ENCODE measurements around the gene SLC2A11. TPM values are rescaled to one million over a fixed set of nuclear protein-coding genes. Genes with fewer than 3 reads are reported as not detected.
A peak's percentile ranks its signal among the peaks of the same experiment; 100 is the strongest.
"Not testable (repeated sequence)": the region's sequence is repeated elsewhere in the genome, so short reads cannot be mapped to it uniquely, and the experiment has no call there.

The SLC2A11 gene
- total RNA-seq, 1 donor from 2014 or later: 20.3 TPM

DNA sequence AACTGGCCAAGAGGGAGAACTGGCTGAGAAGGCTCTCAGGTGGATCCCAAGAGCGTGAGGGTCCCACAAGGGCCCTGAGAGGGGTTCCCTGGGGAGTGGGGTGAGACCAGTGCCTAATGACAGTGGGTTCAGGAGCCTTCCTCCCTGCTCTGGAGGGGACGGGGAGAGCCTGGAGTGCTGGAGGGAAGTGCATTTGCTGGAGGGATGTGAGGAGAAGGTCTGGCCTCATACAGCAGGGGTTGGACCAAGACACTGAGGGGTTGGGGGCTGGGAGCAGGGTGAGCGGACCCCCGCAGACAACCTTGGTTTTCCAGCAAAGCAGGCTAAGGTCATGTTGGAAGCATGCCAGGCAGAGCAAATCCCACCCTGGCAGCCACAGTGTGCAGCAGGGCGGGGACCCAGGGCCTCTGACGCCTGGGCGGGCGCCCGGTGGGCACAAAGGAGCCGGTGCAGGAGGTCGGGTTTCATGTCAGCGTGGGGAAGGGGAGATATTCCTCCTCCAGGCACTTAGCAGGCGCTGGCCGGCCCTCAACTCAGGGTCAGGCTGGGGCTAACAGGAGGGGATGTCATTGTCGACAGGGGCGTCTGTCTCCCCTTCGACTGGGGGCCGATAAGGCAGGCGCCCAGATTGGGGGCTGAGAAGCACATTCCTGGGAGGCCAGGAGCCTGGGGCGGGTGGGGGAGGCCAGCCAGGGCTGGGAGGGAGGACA, 15.8 kb upstream of the SLC2A11 start:
- ATAC-seq: no peak
- intact Hi-C loops (cut with DNase I): loop anchor here (2.0 kb wide), 1 partner anchor 15 kb away; no protein-coding TSS in a partner anchor
- DNase-seq (ENCODE audit: missing footprints): peak; percentile 60

DNA sequence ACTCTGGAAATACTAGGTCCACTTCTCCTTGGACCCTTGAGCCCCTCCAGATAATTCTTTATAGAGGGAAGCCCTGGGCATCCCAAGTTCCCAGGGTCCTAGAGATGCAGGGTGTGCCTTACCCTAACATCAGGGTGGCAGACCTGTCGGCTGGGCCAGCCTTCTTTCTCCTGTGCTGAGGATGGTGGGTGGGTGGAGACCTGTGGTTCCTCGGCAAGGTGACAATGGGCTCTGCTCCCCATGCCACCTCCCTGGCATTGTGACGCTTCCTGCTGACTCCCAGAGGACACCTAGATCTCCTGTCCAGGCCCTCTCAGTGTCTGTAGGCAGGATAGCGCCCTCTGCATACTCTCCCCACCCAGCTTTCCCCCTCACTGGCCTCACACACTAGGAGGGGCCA, 15.1 kb upstream of the SLC2A11 start:
- DNase-seq (ENCODE audit: missing footprints): peak; percentile 31
- ATAC-seq: no peak
- intact Hi-C loops (cut with DNase I): no loop called here

DNA sequence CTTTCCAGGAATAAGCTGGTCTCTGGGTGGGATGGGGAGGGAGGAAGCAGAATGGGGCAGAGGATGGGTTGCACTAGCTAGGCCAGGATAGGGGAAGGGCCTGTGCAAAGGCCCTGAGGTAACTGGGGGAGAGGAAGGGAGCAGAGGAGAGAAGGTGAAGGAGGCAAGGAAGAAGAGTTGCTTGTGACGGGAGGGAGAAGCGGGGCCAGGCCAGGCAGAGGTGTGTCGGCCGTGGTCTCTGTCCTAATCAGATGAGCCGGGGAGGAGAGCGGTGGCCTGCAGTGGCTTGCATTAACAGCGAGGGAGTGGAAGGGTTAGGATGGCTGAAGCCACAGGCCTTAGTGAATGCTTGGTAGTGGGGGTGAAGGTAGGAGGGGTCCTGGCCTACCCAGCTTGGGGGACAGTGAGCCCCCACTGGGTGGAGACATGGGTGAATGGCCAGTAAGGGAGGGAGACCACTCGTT, 12.9 kb upstream of the SLC2A11 start:
- intact Hi-C loops (cut with DNase I): loop anchor here (5.0 kb wide), 4 partner anchors 57 to 322 kb away; partner anchors contain the start of genes CHCHD10 and SMARCB1
- peak; percentile 40 for DNase-seq (ENCODE audit: missing footprints)
- ATAC-seq: no peak

DNA sequence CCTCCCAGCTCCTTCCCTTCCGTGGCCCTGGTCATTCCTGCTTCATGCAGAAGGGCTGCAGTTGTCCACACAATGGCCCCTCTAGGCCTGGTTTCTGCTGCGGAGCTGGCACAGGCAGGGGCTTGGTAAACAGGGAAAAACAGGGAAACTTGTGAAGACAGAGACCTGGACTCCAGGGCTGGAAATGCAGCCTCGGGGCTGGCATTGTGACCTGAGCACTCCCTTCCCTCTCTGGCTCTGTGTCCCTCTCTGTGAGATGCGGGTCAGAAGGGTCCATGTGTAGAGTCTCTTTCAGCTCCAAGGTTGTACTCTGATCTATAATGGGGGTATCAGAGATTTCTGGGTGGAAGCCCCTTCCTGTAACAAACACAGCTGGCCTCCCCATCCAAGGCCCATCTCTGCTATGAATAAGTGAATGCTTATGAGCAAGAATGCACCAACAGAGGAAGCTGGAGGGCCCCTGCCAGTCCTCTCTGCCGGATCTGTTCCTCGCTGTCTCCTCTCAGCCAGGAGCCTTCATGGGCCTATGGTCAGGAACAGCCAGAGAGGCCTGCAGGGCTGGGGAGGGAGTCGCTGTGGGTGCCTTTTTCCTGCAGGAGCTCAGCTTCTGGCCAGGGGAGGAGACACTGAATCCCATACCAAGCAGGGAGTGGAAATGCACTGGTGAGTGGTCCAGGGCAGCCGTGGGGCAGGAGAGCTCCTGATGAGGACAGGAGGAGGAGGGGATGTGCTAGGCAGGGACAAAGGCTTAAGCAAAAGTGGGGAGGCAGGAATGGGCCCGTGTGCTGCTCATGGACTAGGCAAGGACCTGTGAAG, 12.2 kb upstream of the SLC2A11 start:
- intact Hi-C loops (cut with DNase I): loop anchor here (5.0 kb wide), 4 partner anchors 58 to 323 kb away; partner anchors contain the start of genes CHCHD10 and SMARCB1
- ATAC-seq: no peak

DNA sequence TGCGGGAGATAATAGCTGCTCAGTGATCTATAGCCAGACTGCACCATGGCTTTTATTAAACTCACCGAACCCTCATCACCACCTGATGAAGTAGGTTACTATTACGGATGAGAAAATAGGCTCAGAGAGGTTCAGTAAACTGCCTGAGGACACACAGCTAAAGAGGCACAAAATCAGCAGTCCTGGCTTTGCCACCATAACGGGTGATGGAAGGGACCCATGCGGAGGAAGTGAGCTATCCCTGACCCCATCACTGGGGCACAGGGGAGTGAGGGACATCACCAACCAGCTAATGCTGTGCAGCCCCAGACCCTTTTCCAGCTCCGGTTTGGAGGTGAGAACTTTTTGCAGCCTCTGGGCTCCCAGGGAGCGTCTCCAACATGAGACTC, 11.6 kb upstream of the SLC2A11 start:
- no peak for ATAC-seq
- DNase-seq (ENCODE audit: missing footprints): no peak
- intact Hi-C loops (cut with DNase I): loop anchor here (5.0 kb wide), 4 partner anchors 59 to 324 kb away; partner anchors contain the start of genes CHCHD10 and SMARCB1

More for the DNA sequence above, 12.2 kb upstream of the SLC2A11 start:
- peak; percentile 48 for DNase-seq (ENCODE audit: missing footprints)

DNA sequence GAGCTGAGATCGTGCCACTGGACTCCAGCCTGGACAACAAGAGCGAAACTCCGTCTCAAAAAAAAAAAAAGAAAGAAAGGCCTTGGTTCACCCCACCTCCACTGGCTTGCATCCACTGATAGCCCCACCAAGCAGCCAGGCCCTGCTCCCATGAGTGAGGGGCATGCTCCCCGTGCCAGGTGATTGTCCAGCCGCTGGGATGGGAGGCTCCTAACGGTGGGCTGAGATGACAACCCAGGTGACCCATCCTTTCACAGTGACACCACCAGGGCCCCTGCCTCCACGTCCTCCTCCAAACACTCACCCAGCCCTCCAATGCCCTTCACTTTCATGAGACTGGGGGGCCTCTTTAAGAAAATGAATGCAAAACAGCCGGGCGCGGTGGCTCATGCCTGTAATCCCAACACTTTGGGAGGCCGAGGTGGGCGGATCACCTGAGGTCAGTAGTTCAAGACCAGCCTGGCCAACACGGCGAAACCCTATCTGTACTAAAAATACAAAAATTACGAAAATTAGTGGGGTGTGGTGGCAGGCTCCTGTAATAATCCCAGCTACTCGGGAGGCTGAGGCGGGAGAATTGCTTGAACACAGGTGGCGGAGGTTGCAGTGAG, 10.3 kb upstream of the SLC2A11 start:
- intact Hi-C loops (cut with DNase I): loop anchor here (5.0 kb wide), 4 partner anchors 60 to 325 kb away; partner anchors contain the start of genes CHCHD10 and SMARCB1
- ATAC-seq (no peak), DNase-seq (ENCODE audit: missing footprints) (peak; percentile 20)

DNA sequence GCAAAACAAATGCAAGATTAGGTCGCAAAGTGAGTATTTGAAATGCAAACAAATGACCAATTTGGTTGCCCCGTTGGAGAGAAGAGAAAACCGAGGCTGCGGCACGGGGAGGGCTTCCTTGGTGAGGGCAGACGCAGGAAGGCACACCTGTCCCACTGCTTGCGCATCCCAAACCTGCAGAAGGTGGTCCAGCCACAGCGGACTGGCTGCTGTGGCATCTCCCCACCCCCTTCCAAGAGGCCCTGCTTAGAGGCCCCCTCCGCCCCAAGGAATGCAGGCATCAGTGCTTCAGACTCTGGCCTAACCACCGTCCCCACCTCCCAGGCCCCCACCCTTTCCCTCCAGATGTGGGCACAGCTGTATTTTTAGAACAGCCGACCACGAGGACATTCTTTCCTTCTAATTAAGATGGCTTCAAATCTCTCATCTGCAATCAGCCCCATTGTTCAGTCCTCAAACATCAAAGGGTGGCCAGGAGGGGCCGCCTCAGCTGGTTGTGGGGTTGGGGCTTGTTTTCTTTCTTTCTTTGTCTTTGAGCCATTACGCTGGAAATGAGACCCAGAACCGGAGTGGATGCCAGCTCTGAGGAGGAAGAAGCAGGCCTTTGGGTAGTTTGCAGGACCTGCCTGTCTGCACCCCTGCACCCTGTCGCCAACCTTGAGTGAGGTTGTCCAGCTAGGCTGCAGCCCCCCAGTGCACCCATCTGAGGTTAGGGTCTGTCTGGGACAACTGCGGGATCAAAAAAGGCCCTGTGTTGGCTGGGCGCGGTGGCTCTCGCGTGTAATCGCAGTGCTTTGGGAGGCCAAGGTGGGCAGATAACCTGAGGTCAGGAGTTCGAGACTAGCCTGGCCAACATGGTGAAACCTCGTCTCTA, 9.4 kb upstream of the SLC2A11 start:
- intact Hi-C loops (cut with DNase I): loop anchor here (5.0 kb wide), 4 partner anchors 61 to 326 kb away; partner anchors contain the start of genes CHCHD10 and SMARCB1
- no peak for DNase-seq (ENCODE audit: missing footprints)
- no peak for ATAC-seq

DNA sequence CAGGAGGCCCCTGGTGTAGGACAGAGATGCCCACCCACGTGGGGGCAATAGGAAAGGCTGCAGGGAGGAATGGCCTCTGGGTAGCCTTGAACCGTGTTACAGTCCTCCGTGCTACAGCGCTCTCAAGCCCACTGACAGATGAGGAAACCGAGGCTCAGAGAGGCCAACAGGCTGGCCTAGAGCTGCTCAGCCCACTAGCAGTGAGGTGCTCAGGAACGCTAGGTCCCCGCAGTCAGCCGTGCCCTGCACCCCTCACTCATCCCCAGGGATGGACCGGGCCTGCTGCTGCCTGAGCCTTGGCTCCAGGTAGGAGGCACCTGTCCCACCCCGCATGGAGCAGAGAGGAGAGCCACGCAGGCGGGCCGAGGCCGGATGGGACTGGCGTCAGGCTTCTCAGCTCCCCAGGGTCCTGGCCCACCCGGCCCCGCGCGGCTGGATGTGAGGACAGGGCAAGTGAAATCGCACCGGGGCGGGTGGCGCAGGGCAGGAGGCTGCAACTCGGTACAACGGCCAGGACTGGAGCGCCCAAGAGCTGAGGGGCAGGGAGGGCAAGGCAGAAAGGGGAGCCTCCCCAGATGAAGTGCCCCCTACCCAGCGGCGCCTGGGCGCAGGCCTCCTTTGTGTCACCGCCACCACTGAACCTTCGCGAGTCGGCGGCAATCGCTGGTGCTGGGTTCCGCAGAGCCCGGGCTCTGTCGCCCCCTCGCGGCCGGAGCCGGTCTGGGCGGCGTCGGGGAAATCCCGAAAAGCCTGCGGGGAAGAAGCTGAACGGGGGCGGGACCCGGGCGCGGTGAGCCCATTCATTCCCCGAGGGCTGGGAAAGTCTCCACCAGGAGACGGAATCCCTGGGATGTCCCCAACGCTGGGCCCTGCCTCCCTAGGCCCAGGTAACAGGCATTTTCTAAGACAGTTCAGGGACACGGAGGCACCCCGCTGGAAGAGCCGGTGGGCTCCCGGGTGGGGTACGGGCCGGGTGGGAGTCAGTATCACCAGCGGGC, 8.4 kb upstream of the SLC2A11 start:
- ATAC-seq: peak; percentile 45
- intact Hi-C loops (cut with DNase I): loop anchor here (5.0 to 10.0 kb wide), 5 partner anchors 62 to 535 kb away; partner anchors contain the start of genes CHCHD10 and SMARCB1
- peak; percentile 92 for DNase-seq (ENCODE audit: missing footprints)

DNA sequence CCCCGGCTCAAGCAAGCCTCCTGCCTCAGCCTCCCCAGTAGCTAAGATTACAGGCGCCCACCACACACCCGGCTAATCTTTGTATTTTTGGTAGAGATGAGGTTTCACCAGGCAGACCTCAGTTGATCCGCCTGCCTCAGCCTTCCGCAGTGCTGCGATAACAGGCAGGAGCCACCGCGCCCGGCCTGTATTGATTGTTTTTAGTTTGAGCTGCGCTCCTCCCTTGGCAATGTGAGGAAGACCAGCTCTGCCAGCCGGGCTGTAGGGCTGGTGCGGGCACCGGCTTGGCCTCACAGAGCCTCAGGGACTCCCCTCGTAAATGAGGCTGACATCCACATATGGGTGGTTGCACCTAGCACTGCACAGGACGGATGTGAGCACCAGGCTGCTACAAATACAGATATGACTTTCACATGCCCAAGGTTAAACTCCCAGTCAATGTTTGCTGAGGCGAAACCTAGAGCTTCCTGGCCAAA, 7.5 kb upstream of the SLC2A11 start:
- ATAC-seq (no peak), DNase-seq (ENCODE audit: missing footprints) (no peak)
- intact Hi-C loops (cut with DNase I): loop anchor here (10.0 kb wide), 1 partner anchor 535 kb away; no protein-coding TSS in a partner anchor

DNA sequence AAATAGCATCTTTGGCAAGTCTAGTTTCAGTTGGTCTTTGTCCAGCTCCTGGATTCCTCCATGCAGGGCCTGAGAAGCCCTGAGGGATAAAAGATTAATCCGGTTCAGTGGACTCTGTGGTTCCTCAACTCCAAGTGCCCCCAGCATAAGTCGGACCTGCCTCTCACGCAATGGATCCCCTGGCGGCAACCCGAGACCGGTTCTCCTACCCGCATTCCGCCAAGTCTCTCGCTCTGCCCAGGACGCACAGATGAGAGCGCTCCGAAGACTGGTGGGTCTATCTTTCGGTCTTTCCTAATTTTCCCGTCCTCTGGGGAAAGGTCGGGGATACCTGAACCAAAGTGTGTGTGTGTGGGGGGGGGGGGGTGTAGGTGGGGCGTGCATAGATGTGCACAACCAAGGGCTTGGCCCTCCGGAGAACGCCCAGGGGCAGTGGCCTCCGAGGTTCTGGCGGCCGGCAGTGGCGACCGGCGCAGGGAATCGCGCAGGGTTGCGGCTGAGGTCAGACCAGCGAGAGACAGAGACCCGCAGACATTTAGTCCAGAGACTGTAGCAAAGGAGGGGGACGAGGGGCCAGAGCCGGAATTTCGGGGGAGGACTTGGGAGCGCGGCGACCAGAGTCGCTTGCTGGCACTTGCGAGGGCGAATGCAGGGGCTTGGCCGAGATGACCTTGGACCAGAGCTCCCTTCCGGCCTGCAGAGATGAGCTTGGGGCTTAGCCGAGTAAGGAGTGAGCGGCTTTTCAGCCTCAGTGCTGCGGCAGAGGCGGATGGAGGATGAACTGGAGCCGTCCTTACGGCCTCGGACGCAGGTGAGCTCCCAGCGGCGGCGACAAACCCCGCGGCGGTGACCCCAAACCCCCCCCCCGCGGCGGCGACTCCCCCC, 712 bp upstream of the SLC2A11 start:
- ATAC-seq: peak; percentile 57
- DNase-seq (ENCODE audit: missing footprints): no peak
- intact Hi-C loops (cut with DNase I): loop anchor here (10.0 kb wide), 1 partner anchor 542 kb away; no protein-coding TSS in a partner anchor

DNA sequence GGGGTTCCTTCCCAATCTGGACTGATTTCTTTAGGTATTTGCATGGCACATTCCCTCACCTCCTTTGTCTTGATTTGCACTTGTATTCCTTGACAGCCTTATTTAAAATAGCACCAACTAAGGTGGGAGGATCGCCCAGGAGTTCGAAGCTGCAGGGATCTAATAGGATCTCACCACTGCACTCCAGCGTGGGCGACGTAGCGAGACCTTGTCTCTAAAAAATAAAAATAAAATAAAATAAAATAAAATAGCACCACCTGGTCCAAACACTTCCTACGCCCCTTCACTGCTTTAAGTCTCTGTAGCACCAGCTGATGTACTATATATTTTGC, 775 bp downstream of the SLC2A11 start:
- no peak for DNase-seq (ENCODE audit: missing footprints)
- no peak for ATAC-seq
- intact Hi-C loops (cut with DNase I): loop anchor here (10.0 kb wide), 1 partner anchor 544 kb away; no protein-coding TSS in a partner anchor

DNA sequence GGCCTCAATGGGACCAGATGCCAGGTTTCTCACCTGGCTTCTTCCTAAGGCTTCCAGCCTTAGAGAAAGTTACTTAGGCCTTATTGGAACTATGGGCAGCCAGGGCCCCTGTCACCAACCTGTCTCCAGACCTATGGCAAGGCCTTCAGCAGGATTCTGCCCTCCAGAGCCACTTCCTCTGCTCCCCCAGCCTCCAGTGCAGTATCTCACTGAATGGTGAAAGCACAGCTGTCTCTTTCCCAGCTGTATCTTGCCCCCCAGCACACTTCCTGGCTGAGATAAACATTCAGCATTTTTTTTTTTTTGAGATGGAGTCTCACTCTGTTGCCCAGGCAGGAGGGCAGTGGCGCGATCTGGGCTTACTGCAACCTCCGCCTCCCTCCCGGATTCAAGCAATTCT, 1.5 kb downstream of the SLC2A11 start:
- ATAC-seq: no peak
- intact Hi-C loops (cut with DNase I): loop anchor here (10.0 kb wide), 1 partner anchor 544 kb away; no protein-coding TSS in a partner anchor
- no peak for DNase-seq (ENCODE audit: missing footprints)

DNA sequence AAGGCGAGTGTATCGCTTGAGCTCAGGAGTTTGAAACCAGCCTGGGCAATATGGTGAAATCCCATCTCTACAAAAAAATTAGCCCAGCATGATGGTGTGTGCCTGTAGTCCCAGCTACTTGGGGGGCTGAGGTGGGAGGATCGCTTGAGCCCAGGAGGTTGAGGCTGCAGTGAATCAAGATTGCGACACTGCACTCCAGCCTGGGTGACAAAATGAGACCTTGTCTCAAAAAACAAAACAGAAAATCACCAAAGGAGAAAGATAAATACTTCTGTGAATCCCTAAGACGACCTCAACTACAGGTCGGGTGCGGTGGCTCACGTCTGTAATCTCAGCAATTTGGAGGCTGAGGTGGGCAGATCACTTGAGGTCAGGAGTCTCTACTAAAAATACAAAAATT, 2.5 kb downstream of the SLC2A11 start:
- intact Hi-C loops (cut with DNase I); DNase-seq (ENCODE audit: missing footprints); ATAC-seq: not testable (repeated sequence)

DNA sequence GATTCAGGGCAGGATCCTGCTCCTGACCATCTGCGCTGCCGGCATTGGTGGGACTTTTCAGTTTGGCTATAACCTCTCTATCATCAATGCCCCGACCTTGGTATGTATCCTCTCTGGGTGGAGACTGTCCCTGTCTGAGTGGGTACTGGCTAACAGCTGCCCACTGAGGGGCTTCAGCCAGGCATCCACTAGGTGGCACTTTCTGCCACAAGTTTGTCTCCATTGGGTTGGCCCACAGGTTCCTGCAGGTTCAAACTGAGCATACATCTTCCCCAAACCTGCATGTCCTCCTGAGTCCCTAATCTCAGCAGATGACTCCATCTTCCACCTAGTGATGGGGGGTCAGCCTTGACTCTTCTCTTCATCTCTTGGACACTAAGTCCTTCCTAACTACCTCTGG, 4.4 kb downstream of the SLC2A11 start:
- intact Hi-C loops (cut with DNase I): no loop called here
- ATAC-seq (no peak), DNase-seq (ENCODE audit: missing footprints) (no peak)

DNA sequence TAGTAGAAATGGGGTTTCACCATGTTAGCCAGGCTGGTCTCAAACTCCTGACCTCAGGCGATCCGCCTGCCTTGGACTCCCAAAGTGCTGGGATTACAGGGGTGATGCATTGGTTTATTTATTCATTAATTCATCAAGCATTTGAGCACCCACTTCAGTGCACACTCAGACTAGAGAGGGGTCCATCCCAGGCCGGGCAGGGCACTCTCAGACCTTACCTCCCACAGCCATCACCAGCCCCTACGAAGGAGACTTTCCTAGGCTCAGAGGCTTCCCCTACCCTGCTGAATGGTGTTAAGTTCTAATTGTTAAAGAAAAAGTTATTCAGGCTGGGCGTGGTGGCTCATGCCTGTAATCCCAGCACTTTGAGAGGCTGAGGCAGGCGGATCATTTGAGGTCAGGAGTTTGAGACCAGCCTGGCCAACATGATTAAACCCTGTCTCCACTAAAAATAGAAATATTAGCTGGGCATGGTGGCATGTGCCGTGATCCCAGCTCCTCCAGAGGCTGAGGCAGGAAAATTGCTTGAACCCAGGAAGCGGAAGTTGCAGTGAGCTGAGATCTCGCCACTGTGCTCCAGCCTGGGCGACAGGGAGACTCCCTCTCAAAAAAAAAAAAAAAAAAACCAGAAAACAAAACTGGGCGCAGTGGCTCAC, 7.0 kb downstream of the SLC2A11 start:
- DNase-seq (ENCODE audit: missing footprints); intact Hi-C loops (cut with DNase I): not testable (repeated sequence)
- ATAC-seq: peak; percentile 35

Measured in Right ventricle myocardium inferior (tissue), 1 donor.